Right atrium auricular region (tissue), 2 donors: ENCODE data around the gene YPEL1. TPM values are rescaled to one million over a fixed set of nuclear protein-coding genes. Genes with fewer than 3 reads are reported as not detected.
"Not testable (repeated sequence)": the region's sequence is repeated elsewhere in the genome, so short reads cannot be mapped to it uniquely, and the experiment has no call there.

ENCODE experiments used
- DNase-seq: peaks from one replicate; pipeline ENCODE4 v3.0.0-alpha.2; 2019; ENCODE audit warnings: low spot score
- H3K27ac ChIP-seq, 2 donors: fragments of 200-600 bp; sonication (generic); 1 replicate in 1 of 2; 2 replicates in 1 of 2; pipeline ENCODE4 v1.5.1; 2016 to 2019
- H3K27me3 ChIP-seq, 2 donors: fragments of 200-600 bp; sonication (generic); one replicate each; pipeline versions ENCODE4 v1.5.1 to v1.6.0; 2017 to 2019
- H3K36me3 ChIP-seq: fragments of 200-600 bp; sonication (generic); one replicate; pipeline ENCODE4 v1.5.1; 2016
- H3K4me1 ChIP-seq, 2 donors: fragments of 200-600 bp; sonication (generic); one replicate each; pipeline versions ENCODE4 v1.5.1 to v1.6.0; 2017 to 2019
- H3K4me3 ChIP-seq, 2 donors: fragments of 200-600 bp; sonication (generic); 1 replicate in 1 of 2; 2 replicates in 1 of 2; pipeline ENCODE4 v1.5.1; 2017 to 2019; ENCODE audit warnings: mild to moderate bottlenecking in 1 of 2, moderate library complexity in 1 of 2
- H3K9me3 ChIP-seq, 2 donors: fragments of 200-600 bp; sonication (generic); one replicate each; pipeline ENCODE4 v1.5.1; 2019
- total RNA-seq, 2 donors: library from RNA; depleted of rRNA; stranded (reverse); fragments of >200 nt; gene quantifications; one replicate each; pipeline ENCODE4 v1.1.0, GENCODE V29; 2016
- TF ChIP-seq, protein P1 (sequence below), 2 donors: fragments of 200-600 bp; sonication (generic); IDR thresholded peaks; one replicate each; pipeline ENCODE4 v1.5.1; 2019; ENCODE audit warnings: antibody characterized with exemption in 2 of 2

Gene YPEL1
- total RNA-seq, 2 donors from 2014 or later = 5.0 to 11.5 TPM

DNA sequence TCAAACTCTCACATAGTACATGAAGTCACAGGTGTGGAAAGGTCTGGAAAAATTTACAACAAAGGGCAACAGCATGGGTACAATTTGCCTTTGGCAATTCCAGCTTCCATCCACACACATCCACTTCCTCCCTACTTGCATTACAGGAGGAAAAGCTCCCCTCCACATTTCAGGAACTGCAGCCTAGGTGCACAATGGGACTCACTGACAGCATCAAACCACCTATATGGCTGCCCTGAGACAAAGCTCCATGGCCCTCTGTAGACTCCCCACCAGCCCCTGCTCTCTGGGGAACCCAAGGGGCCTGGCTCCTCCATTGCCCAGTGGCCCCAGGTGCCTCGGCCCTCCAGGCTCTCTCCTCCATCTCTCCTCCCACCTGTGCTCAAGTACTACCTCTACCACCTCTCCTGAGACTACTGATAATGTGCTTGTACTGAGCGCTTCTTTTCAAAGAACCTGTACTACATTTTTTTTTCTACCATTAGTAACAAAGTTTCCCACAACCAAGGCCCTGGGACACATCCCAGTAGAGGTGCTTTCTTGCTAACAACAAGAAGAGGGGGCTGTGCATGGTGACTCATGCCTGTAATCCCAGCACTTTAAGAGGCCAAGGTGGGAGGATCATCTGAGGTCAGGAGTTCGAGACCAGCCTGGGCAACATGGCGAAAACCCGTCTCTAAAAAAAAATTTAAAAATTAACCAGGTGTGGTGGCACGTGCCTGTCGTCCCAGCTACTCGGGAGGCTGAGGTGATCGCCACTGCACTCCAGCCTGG is 4.9 kb downstream of the YPEL1 start:
- Histone ChIP-seq H3K4me1 (peaks cover 0 to 12% of the 10 kb centered on the region in 2 donors), H3K36me3 (no peaks in the 10 kb centered on the region), H3K9me3 (no peaks in the 10 kb centered on the region), H3K27ac (no peak overlapping the region), H3K27me3 (no peaks in the 10 kb centered on the region), H3K4me3 (no peak overlapping the region)
- TF ChIP-seq, protein P1, sequence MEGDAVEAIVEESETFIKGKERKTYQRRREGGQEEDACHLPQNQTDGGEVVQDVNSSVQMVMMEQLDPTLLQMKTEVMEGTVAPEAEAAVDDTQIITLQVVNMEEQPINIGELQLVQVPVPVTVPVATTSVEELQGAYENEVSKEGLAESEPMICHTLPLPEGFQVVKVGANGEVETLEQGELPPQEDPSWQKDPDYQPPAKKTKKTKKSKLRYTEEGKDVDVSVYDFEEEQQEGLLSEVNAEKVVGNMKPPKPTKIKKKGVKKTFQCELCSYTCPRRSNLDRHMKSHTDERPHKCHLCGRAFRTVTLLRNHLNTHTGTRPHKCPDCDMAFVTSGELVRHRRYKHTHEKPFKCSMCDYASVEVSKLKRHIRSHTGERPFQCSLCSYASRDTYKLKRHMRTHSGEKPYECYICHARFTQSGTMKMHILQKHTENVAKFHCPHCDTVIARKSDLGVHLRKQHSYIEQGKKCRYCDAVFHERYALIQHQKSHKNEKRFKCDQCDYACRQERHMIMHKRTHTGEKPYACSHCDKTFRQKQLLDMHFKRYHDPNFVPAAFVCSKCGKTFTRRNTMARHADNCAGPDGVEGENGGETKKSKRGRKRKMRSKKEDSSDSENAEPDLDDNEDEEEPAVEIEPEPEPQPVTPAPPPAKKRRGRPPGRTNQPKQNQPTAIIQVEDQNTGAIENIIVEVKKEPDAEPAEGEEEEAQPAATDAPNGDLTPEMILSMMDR (IDR thresholded peaks at IDR 0.05) = no peak
- DNase-seq = no peak

DNA sequence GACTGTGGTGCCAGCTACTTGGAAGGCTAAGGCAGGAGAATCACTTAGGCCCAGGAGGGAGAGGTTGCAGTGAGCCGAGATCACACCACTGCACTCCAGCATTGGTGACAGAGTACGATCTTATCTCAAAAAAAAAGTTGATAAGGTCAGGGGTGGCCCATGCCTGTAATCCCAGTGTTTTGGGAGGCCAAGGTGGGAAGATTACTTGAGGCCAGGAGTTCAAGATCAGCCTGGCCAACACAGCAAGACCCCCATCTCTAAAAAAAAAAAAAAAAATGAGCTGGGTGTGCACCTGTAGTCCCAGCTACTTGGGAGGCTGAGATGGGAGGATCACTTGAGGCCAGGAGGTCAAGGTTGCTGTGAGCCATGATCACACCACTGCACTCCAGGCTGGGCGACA is 6.4 kb downstream of the YPEL1 start:
- H3K9me3 ChIP-seq, H3K27me3 ChIP-seq, H3K4me1 ChIP-seq, H3K27ac ChIP-seq, DNase-seq, H3K36me3 ChIP-seq, H3K4me3 ChIP-seq: not testable (repeated sequence)

DNA sequence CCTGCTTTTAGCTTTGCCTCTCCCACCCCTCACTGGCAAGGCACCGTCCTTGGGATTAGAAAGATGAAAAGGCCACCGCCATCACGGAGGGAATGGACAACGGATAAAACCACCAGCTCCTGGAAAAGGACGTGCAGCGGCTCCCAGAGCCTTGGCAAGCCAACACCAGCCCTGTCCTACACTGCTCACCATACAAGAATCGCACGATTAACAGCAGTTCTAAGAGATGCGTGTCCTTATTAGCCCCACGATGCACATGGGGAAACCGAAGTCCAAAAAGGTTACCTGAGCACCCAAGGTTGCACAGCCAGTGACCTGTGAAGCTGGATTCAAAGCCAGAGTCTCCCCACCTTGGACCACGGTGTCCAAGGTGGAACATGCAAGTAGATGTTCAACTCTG is 7.3 kb downstream of the YPEL1 start:
- Histone ChIP-seq H3K4me1 (no peaks in the 10 kb centered on the region), H3K27ac (no peak overlapping the region), H3K27me3 (no peaks in the 10 kb centered on the region), H3K4me3 (no peak overlapping the region), H3K36me3 (no peaks in the 10 kb centered on the region), H3K9me3 (no peaks in the 10 kb centered on the region)
- TF ChIP-seq, protein P1 (IDR thresholded peaks at IDR 0.05) = no peak
- no peak for DNase-seq

DNA sequence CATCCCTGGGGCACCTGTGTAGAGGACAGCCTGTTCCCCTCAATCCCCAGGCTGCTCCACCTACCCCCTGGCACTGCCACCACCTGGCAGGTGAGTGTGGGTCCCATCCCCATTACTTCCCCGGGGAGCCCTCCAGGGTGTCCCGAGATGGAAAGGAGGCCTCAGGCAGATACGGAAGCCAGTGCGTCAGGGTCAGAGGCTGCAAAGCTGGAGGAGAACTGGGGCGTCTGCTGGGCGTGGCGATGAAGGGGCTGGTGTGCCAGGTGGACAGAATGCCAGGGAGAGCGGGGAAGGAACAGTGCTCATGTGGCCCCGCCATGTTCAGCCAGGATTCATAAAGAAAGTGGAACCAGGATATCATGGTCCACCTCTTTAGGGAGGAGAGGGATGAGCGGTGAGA is 7.8 kb downstream of the YPEL1 start:
- no peak for DNase-seq
- H3K27ac ChIP-seq = no peak overlapping the region
- H3K4me3 ChIP-seq = no peak overlapping the region
- H3K9me3 ChIP-seq = no peaks in the 10 kb centered on the region
- no peaks in the 10 kb centered on the region for H3K4me1 ChIP-seq
- TF ChIP-seq, protein P1 (IDR thresholded peaks at IDR 0.05) = no peak
- H3K36me3 ChIP-seq = no peaks in the 10 kb centered on the region
- H3K27me3 ChIP-seq = no peaks in the 10 kb centered on the region

DNA sequence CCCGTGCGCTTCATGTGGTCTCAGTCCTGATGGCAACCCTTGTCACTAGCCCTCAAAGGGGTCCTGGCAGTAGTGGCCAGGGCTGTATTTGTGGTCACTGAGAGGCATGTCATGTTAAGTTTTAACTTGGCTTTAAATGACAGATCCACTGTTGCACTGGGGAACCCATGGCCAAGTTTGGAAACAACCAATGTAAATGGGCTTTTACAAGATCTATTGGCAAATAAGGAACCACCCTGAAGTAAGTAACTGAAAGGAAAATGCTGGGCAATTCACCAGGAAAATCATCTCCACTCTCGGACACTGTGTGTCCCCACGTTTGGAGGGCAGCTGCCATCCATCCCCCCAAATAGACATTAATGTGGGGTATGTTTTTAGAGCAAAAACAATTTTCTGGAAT is 8.4 kb downstream of the YPEL1 start:
- H3K36me3 ChIP-seq = no peaks in the 10 kb centered on the region
- H3K27me3 ChIP-seq = no peaks in the 10 kb centered on the region
- TF ChIP-seq, protein P1 (IDR thresholded peaks at IDR 0.05) = no peak
- no peaks in the 10 kb centered on the region for H3K4me1 ChIP-seq
- H3K27ac ChIP-seq = no peak overlapping the region
- no peak for DNase-seq
- H3K9me3 ChIP-seq = no peaks in the 10 kb centered on the region
- no peak overlapping the region for H3K4me3 ChIP-seq

DNA sequence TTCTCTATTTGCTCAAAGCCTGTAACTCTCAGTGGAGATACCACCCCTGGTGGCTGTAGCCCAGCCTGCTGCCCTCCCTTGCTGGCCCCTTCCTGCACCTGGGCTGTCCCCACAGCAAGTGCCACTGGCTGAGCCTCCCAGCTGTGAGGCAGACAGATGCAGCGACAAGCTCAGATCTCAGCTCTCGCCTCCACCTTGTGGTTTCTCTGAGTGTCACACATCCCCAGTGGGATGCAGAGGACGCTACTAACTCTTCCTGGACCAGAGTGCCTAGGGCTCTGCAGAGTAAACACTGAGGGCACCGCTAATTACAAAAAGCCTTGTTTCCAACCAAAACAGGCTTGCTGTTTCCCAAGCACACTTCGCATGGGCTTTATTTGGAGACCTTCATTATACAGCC is 8.9 kb downstream of the YPEL1 start:
- Histone ChIP-seq H3K4me3 (no peak overlapping the region), H3K27ac (no peak overlapping the region), H3K4me1 (no peaks in the 10 kb centered on the region), H3K27me3 (no peaks in the 10 kb centered on the region), H3K36me3 (no peaks in the 10 kb centered on the region), H3K9me3 (no peaks in the 10 kb centered on the region)
- no peak for DNase-seq
- TF ChIP-seq, protein P1 (IDR thresholded peaks at IDR 0.05) = no peak
